SK-N-SH (cell line): Measurements from ENCODE around the gene PNKD. TPM values are rescaled to one million over a fixed set of nuclear protein-coding genes. Genes with fewer than 3 reads are reported as not detected.
A peak's percentile ranks its signal among the peaks of the same experiment; 100 is the strongest.

ENCODE experiments used
- CTCF ChIA-PET: fragments of 300-600, 350-600 bp; formaldehyde crosslinking; extraction: SDS; loops from one replicate; lab custom pipeline; 2021; lab: Yijun Ruan, JAX
- POLR2A ChIA-PET: fragments of 350-600 bp; sonication (Branson Sonifier 250); formaldehyde crosslinking; extraction: SDS; loops from one replicate; lab custom pipeline; 2020; ENCODE audit warnings: antibody characterized with exemption, inconsistent platforms; lab: Yijun Ruan, JAX
- DNase-seq: peaks from one replicate; pipeline ENCODE4 v3.0.0; 2012
- H2AFZ ChIP-seq: fragments of 200-600 bp; sonication (generic); 2 replicates; pipeline ENCODE4 v1.8.1; 2016; ENCODE audit warnings: antibody characterized with exemption, mild to moderate bottlenecking, low read depth
- H3F3A ChIP-seq: fragments of 200-600 bp; sonication (generic); replicated peaks from 2 replicates; pipeline ENCODE3; 2016; ENCODE audit warnings: antibody characterized with exemption, mild to moderate bottlenecking; ENCODE audit not compliant: insufficient read depth
- H3K27ac ChIP-seq, 2 experiments: fragments of 200-500 bp in 1 of 2; fragments of 200-600 bp in 1 of 2; sonication (Bioruptor generic) in 1 of 2; sonication (generic), shearing (Covaris generic) in 1 of 2; 2 replicates each; pipeline versions ENCODE4 v1.5.1 to v1.6.1; 2014 to 2016; ENCODE audit warnings: low read depth in 2 of 2, inconsistent platforms in 1 of 2, low read length in 1 of 2, mild to moderate bottlenecking in 1 of 2, mixed read lengths in 1 of 2
- H3K27me3 ChIP-seq: fragments of 200-600 bp; sonication (generic), shearing (Covaris generic); 2 replicates; pipeline ENCODE4 v1.6.1; 2016; ENCODE audit warnings: mixed run types; ENCODE audit not compliant: insufficient read depth
- H3K36me3 ChIP-seq, 2 experiments: fragments of 200-500 bp in 1 of 2; fragments of 200-600 bp in 1 of 2; sonication (Bioruptor generic) in 1 of 2; sonication (generic) in 1 of 2; replicated peaks in 1 of 2; 2 replicates each; pipeline versions ENCODE3 to v1.5.1; 2014 to 2016; ENCODE audit warnings: low read length in 1 of 2, mild to moderate bottlenecking in 1 of 2; ENCODE audit not compliant: insufficient read depth in 2 of 2, control insufficient read depth in 1 of 2
- H3K4me1 ChIP-seq, 2 experiments: fragments of 200-500 bp in 1 of 2; fragments of 200-600 bp in 1 of 2; sonication (Bioruptor generic) in 1 of 2; sonication (generic), shearing (Covaris generic) in 1 of 2; 2 replicates each; pipeline versions ENCODE4 v1.5.1 to v1.6.1; 2014 to 2016; ENCODE audit warnings: low read depth in 1 of 2, low read length in 1 of 2, mixed run types in 1 of 2; ENCODE audit not compliant: insufficient read depth in 2 of 2, control insufficient read depth in 1 of 2
- H3K4me2 ChIP-seq: fragments of 200-600 bp; sonication (generic), shearing (Covaris generic); 2 replicates; pipeline ENCODE4 v1.6.1; 2017; ENCODE audit warnings: mixed run types
- H3K4me3 ChIP-seq, 2 experiments: fragments of 200-500 bp in 1 of 2; fragments of 200-600 bp in 1 of 2; sonication (Bioruptor generic) in 1 of 2; sonication (generic), shearing (Covaris generic) in 1 of 2; 2 replicates each; pipeline versions ENCODE4 v1.5.1 to v1.8.1; 2014 to 2016; ENCODE audit warnings: low read depth in 2 of 2, inconsistent platforms in 1 of 2, low read length in 1 of 2, mild to moderate bottlenecking in 1 of 2, mixed read lengths in 1 of 2, moderate library complexity in 1 of 2
- H3K79me2 ChIP-seq: fragments of 200-600 bp; sonication (generic); 2 replicates; pipeline ENCODE4 v1.8.1; 2017; ENCODE audit warnings: mild to moderate bottlenecking; ENCODE audit not compliant: insufficient read depth
- H3K9ac ChIP-seq: fragments of 200-600 bp; sonication (generic); 2 replicates; pipeline ENCODE4 v1.6.1; 2017; ENCODE audit warnings: mixed run types
- H3K9me2 ChIP-seq: fragments of 200-600 bp; sonication (generic); 2 replicates; pipeline ENCODE4 v1.6.1; 2017; ENCODE audit warnings: mixed run types
- H3K9me3 ChIP-seq: fragments of 200-600 bp; sonication (generic); 2 replicates; pipeline ENCODE4 v1.6.1; 2017; ENCODE audit warnings: mixed run types, mild to moderate bottlenecking, moderate library complexity
- H4K20me1 ChIP-seq: fragments of 200-600 bp; sonication (generic); 2 replicates; pipeline ENCODE4 v1.6.1; 2017; ENCODE audit warnings: mild to moderate bottlenecking, mixed run types; ENCODE audit not compliant: insufficient read depth
- ELF1 ChIP-seq: IDR thresholded peaks from 2 replicates; pipeline ENCODE4 v1.4.0; 2012
- EP300 ChIP-seq, 2 experiments: IDR thresholded peaks; 2 replicates each; pipeline versions ENCODE4 v1.4.0 to v1.6.1; 2012; ENCODE audit warnings: borderline replicate concordance in 1 of 2, low read depth in 1 of 2, low read length in 1 of 2
- EZH2phosphoT487 ChIP-seq: fragments of 200-600 bp; sonication (generic); IDR thresholded peaks from 2 replicates; pipeline ENCODE4 v1.6.1; 2017; ENCODE audit warnings: low read depth, mixed run types, mild to moderate bottlenecking, antibody characterized with exemption, moderate library complexity, borderline replicate concordance
- FOXM1 ChIP-seq: IDR thresholded peaks from 2 replicates; pipeline ENCODE4 v1.4.0; 2012; ENCODE audit warnings: low read depth, mild to moderate bottlenecking
- GABPA ChIP-seq: IDR thresholded peaks from 2 replicates; pipeline ENCODE4 v1.4.0; 2012; ENCODE audit warnings: low read depth, mild to moderate bottlenecking
- IRF3 ChIP-seq: fragments of 150-350 bp; IDR thresholded peaks from 2 replicates; pipeline ENCODE4 v1.6.1; 2016; ENCODE audit warnings: mild to moderate bottlenecking, low read depth, low read length
- JUND ChIP-seq: IDR thresholded peaks from 2 replicates; pipeline ENCODE4 v1.4.0; 2012
- MAX ChIP-seq: IDR thresholded peaks from 2 replicates; pipeline ENCODE4 v1.4.0; 2012; ENCODE audit warnings: low read depth
- MXI1 ChIP-seq: IDR thresholded peaks from 2 replicates; pipeline ENCODE4 v1.6.1; 2012; ENCODE audit warnings: mild to moderate bottlenecking, low read depth, low read length, improper control_type of control experiment
- NRF1 ChIP-seq: IDR thresholded peaks from 2 replicates; pipeline ENCODE4 v1.6.1; 2012; ENCODE audit warnings: low read depth, mild to moderate bottlenecking, low read length
- PBX3 ChIP-seq: IDR thresholded peaks from 2 replicates; pipeline ENCODE4; 2012
- RAD21 ChIP-seq: IDR thresholded peaks from 2 replicates; pipeline ENCODE4 v1.6.1; 2012; ENCODE audit warnings: mild to moderate bottlenecking, low read length
- RCOR1 ChIP-seq: fragments of 150-350 bp; IDR thresholded peaks from 2 replicates; pipeline ENCODE4 v1.6.1; 2017; ENCODE audit warnings: antibody characterized with exemption, low read length
- REST ChIP-seq: IDR thresholded peaks from 2 replicates; pipeline ENCODE4 v1.6.1; 2012; ENCODE audit warnings: mild to moderate bottlenecking, low read depth, low read length, moderate library complexity
- RFX5 ChIP-seq: IDR thresholded peaks from 2 replicates; pipeline ENCODE4 v1.6.1; 2012; ENCODE audit warnings: mild to moderate bottlenecking, improper control_type of control experiment, low read length
- TAF1 ChIP-seq: IDR thresholded peaks from 2 replicates; pipeline ENCODE4 v1.6.1; 2012; ENCODE audit warnings: low read depth, mild to moderate bottlenecking, low read length, moderate library complexity, borderline replicate concordance
- TEAD4 ChIP-seq: IDR thresholded peaks from 2 replicates; pipeline ENCODE4 v1.4.0; 2012; ENCODE audit warnings: mild to moderate bottlenecking, borderline replicate concordance; ENCODE audit not compliant: insufficient read depth
- YY1 ChIP-seq: IDR thresholded peaks from 2 replicates; pipeline ENCODE4 v1.4.0; 2012; ENCODE audit warnings: low read depth, mild to moderate bottlenecking
- WGBS: methylation state at CpG from one replicate; pipeline ENCODE4 v1.1.6; 2017; ENCODE audit warnings: low lambda C conversion rate; 5-methylcytosine and 5-hydroxymethylcytosine counted together
- polyA plus RNA-seq, 3 experiments: library from polyadenylated mRNA; depleted of rRNA; stranded (reverse); fragments of >200 nt; gene quantifications; 2 replicates each; pipeline ENCODE4 v1.2.3, GENCODE V29; 2012
- TF ChIP-seq, protein P1 (sequence below): IDR thresholded peaks from 2 replicates; pipeline ENCODE4 v1.4.0; 2012; ENCODE audit warnings: low read depth, borderline replicate concordance
- TF ChIP-seq, protein P2 (sequence below): fragments of 150-350 bp; IDR thresholded peaks from 2 replicates; pipeline ENCODE4 v1.6.1; 2017; ENCODE audit warnings: antibody characterized with exemption, low read length, low read depth, borderline replicate concordance
- TF ChIP-seq, protein P3 (sequence below): IDR thresholded peaks from 2 replicates; pipeline ENCODE4 v1.4.0; 2012; ENCODE audit warnings: low read depth, borderline replicate concordance

Gene PNKD
- polyA plus RNA-seq, 1 of the 3 experiments (the other 2 are of a cell fraction) = 101 TPM

GRCh38 chr2:218395826-218396687 lies 125.7 kb downstream of the PNKD start:
- WGBS = 3% methylated on average over 22 of the region's 57 CpGs
- POLR2A ChIA-PET = interaction anchor here (0.5 to 1.0 kb wide), 3 partner anchors 72 to 126 kb away, joined by 3 to 4 read pairs (median 3); partner anchors contain the start of genes AAMP and PNKD
- peak; percentile 90 for TF ChIP-seq IRF3
- TF ChIP-seq TEAD4 = peak; percentile 44; the same call in 1 of the 2 replicates
- no peak for TF ChIP-seq NRF1
- TF ChIP-seq GABPA = no peak
- TF ChIP-seq RAD21 = peak; percentile 67
- TF ChIP-seq REST = peak; percentile 53; the same call in 1 of the 2 replicates
- peak; percentile 43 for TF ChIP-seq PBX3
- TF ChIP-seq MXI1 = 0 out of 2 replicates have a peak, but pooled peaks have one; percentile 67
- peak; percentile 54; the same call in 1 of the 2 replicates for TF ChIP-seq YY1
- no peak for TF ChIP-seq TAF1
- no peak for TF ChIP-seq RCOR1
- TF ChIP-seq, protein P1, sequence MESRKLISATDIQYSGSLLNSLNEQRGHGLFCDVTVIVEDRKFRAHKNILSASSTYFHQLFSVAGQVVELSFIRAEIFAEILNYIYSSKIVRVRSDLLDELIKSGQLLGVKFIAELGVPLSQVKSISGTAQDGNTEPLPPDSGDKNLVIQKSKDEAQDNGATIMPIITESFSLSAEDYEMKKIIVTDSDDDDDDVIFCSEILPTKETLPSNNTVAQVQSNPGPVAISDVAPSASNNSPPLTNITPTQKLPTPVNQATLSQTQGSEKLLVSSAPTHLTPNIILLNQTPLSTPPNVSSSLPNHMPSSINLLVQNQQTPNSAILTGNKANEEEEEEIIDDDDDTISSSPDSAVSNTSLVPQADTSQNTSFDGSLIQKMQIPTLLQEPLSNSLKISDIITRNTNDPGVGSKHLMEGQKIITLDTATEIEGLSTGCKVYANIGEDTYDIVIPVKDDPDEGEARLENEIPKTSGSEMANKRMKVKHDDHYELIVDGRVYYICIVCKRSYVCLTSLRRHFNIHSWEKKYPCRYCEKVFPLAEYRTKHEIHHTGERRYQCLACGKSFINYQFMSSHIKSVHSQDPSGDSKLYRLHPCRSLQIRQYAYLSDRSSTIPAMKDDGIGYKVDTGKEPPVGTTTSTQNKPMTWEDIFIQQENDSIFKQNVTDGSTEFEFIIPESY = 0 out of 2 replicates have a peak, but pooled peaks have one; percentile 27
- no peak for TF ChIP-seq RFX5
- no peak for TF ChIP-seq EP300 (IDR thresholded peaks at IDR 0.05; ENCODE audit: borderline replicate concordance in 1 of 2, low read depth in 1 of 2, low read length in 1 of 2)
- TF ChIP-seq EZH2phosphoT487 = no peak
- TF ChIP-seq, protein P2, sequence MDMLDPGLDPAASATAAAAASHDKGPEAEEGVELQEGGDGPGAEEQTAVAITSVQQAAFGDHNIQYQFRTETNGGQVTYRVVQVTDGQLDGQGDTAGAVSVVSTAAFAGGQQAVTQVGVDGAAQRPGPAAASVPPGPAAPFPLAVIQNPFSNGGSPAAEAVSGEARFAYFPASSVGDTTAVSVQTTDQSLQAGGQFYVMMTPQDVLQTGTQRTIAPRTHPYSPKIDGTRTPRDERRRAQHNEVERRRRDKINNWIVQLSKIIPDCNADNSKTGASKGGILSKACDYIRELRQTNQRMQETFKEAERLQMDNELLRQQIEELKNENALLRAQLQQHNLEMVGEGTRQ = no peak
- TF ChIP-seq JUND = no peak
- TF ChIP-seq FOXM1 = 0 out of 2 replicates have a peak, but pooled peaks have one; percentile 24
- TF ChIP-seq, protein P3, sequence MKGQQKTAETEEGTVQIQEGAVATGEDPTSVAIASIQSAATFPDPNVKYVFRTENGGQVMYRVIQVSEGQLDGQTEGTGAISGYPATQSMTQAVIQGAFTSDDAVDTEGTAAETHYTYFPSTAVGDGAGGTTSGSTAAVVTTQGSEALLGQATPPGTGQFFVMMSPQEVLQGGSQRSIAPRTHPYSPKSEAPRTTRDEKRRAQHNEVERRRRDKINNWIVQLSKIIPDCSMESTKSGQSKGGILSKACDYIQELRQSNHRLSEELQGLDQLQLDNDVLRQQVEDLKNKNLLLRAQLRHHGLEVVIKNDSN = peak; percentile 66
- peak; percentile 53 for TF ChIP-seq ELF1
- TF ChIP-seq MAX = peak; percentile 25; the same call in 1 of the 2 replicates

More at GRCh38 chr2:218395826-218396687, 125.7 kb downstream of the PNKD start:
- Histone ChIP-seq H3F3A (peaks cover 17% of the 10 kb centered on the region), H2AFZ (peak overlapping the region; percentile 93), H3K4me2 (peak overlapping the region; percentile 87), H3K9me2 (no peaks in the 10 kb centered on the region), H3K4me3 (peak overlapping the region; percentile 88 to 92), H3K4me1 (peaks cover 15 to 26% of the 10 kb centered on the region in 2 experiments; a peak in 3 of 4 replicates), H3K79me2 (peaks cover 24% of the 10 kb centered on the region), H3K27me3 (no peaks in the 10 kb centered on the region), H3K27ac (peak overlapping the region; percentile 95 to 98), H4K20me1 (peaks cover under 1% of the 10 kb centered on the region; the same call in 1 of the 2 replicates), H3K9me3 (no peaks in the 10 kb centered on the region), H3K36me3 (no peaks in the 10 kb centered on the region), H3K9ac (peak overlapping the region; percentile 94)
- CTCF ChIA-PET = interaction anchor here (0.6 to 5.3 kb wide), 32 partner anchors 7 to 610 kb away, joined by 3 to 31 read pairs (median 4); partner anchors contain the start of genes AAMP, CATIP and PNKD
- peak; percentile 96 for DNase-seq
